A673 (cell line): ENCODE measurements around the gene CHRM3.

Source experiments
- CTCF ChIP-seq: fragments of 300-800, 200-600 bp; sonication (generic); conservative IDR thresholded peaks from 2 replicates; pipeline ENCODE4 v1.5.1; 2017; ENCODE audit warnings: low read depth, mild to moderate bottlenecking, antibody characterized with exemption, low read length, moderate library complexity, mixed read lengths
- EZH2 ChIP-seq: fragments of 200-600 bp; sonication (generic); IDR thresholded peaks from 2 replicates; pipeline ENCODE4 v1.6.1; 2017; ENCODE audit warnings: borderline replicate concordance, low read depth, mild to moderate bottlenecking, mixed read lengths, antibody characterized with exemption, low read length; ENCODE audit not compliant: poor library complexity, severe bottlenecking

- no peak for TF ChIP-seq CTCF
- TF ChIP-seq EZH2: no peak
These were observed 27.5 kb downstream of the CHRM3 start for GRCh38 chr1:239413916-239414315.
